Activated T-helper 2 cell treated with anti-CD3 and anti-CD28 coated beads, Interferon-gamma antibody, Interleukin-2, Interleukin-4, amounts not matched to agents 10 μg/mL and 5 μg/mL and 100 μg/mL, durations not matched to agents 14 hours and 24 hours and 36 hours (primary cell): ENCODE measurements around the gene CLIP4. TPM values are rescaled to one million over a fixed set of nuclear protein-coding genes. Genes with fewer than 3 reads are reported as not detected.

Experiments used
- DNase-seq: peaks from one replicate; pipeline ENCODE4 v3.0.0; 2021; ENCODE audit warnings: low spot score
- H3K27ac Mint-ChIP-seq: one replicate; pipeline ENCODE4 v1.8.0; 2021; ENCODE audit warnings: mixed read lengths
- H3K27me3 Mint-ChIP-seq: one replicate; pipeline ENCODE4 v1.8.0; 2021; ENCODE audit warnings: low read depth, mixed read lengths
- H3K36me3 Mint-ChIP-seq: one replicate; pipeline ENCODE4 v1.8.0; 2021; ENCODE audit warnings: low read depth, mixed read lengths
- H3K4me1 Mint-ChIP-seq: one replicate; pipeline ENCODE4 v1.8.0; 2021; ENCODE audit warnings: low read depth, mixed read lengths
- H3K4me3 Mint-ChIP-seq: one replicate; pipeline ENCODE4 v1.8.0; 2021; ENCODE audit warnings: low read depth, mild to moderate bottlenecking, moderate library complexity, mixed read lengths
- H3K9me3 Mint-ChIP-seq: one replicate; pipeline ENCODE4 v1.8.0; 2021; ENCODE audit warnings: mixed read lengths
- intact Hi-C: fragments of 100-400 bp; cut with micrococcal nuclease; formaldehyde crosslinking; loops from one replicate; pipeline ENCODE4 v1.15.1; 2023
- total RNA-seq: library from RNA; stranded (reverse); gene quantifications from 2 replicates; pipeline ENCODE4 v1.2.3, GENCODE V29; 2022

CLIP4 gene
- total RNA-seq, 1 donor from 2014 or later = 21.5 TPM

- Mint-ChIP-seq H3K27me3 (no peaks in the 10 kb centered on the region), H3K9me3 (no peaks in the 10 kb centered on the region), H3K27ac (no peak overlapping the region), H3K4me3 (no peak overlapping the region), H3K36me3 (no peaks in the 10 kb centered on the region), H3K4me1 (no peaks in the 10 kb centered on the region)
- no peak for DNase-seq
- intact Hi-C loops = no loop called here
These were observed 108.9 kb downstream of the CLIP4 start for GRCh38 chr2:29223851-29224692.

GRCh38 chr2:29224693-29225551 lies 109.7 kb downstream of the CLIP4 start:
- Mint-ChIP-seq H3K4me1 (no peaks in the 10 kb centered on the region), H3K36me3 (no peaks in the 10 kb centered on the region), H3K27ac (no peak overlapping the region), H3K27me3 (no peaks in the 10 kb centered on the region), H3K4me3 (no peak overlapping the region), H3K9me3 (no peaks in the 10 kb centered on the region)
- DNase-seq = no peak
- intact Hi-C loops = no loop called here

GRCh38 chr2:29225814-29226213 lies 110.6 kb downstream of the CLIP4 start:
- no peaks in the 10 kb centered on the region for H3K27me3 Mint-ChIP-seq
- H3K4me3 Mint-ChIP-seq = no peak overlapping the region
- intact Hi-C loops = no loop called here
- H3K9me3 Mint-ChIP-seq = no peaks in the 10 kb centered on the region
- H3K36me3 Mint-ChIP-seq = no peaks in the 10 kb centered on the region
- no peak for DNase-seq
- no peak overlapping the region for H3K27ac Mint-ChIP-seq
- H3K4me1 Mint-ChIP-seq = no peaks in the 10 kb centered on the region

DNA sequence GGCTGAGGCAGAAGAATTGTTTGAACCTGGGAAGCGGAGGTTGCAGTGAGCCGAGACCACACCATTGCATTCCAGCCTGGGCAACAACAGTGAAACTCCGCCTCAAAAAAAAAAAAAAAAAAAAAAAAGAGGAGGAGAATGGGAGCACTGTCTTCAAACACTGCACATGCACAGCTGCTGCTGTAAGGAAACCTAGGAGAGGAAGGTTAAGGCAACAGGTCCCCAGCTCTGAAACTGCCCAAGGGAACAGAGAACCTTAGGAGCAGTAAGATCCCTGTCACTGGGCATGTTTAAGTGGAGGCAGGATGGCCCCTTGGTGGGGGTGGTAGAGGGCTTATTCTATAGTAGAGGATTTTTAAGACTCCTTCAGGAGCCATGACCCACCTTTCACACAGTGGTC lies 111.2 kb downstream of the CLIP4 start:
- no peaks in the 10 kb centered on the region for H3K27me3 Mint-ChIP-seq
- H3K36me3 Mint-ChIP-seq = no peaks in the 10 kb centered on the region
- no peak overlapping the region for H3K27ac Mint-ChIP-seq
- no peak for DNase-seq
- H3K9me3 Mint-ChIP-seq = no peaks in the 10 kb centered on the region
- no peak overlapping the region for H3K4me3 Mint-ChIP-seq
- no peaks in the 10 kb centered on the region for H3K4me1 Mint-ChIP-seq
- intact Hi-C loops = no loop called here

- no peak for DNase-seq
- intact Hi-C loops = no loop called here
These were observed 111.6 kb downstream of the CLIP4 start for GRCh38 chr2:29226808-29227207.

GRCh38 chr2:29227935-29228675 lies 112.9 kb downstream of the CLIP4 start:
- Mint-ChIP-seq H3K27me3 (no peaks in the 10 kb centered on the region), H3K36me3 (no peaks in the 10 kb centered on the region), H3K4me3 (no peak overlapping the region), H3K4me1 (no peaks in the 10 kb centered on the region), H3K27ac (no peak overlapping the region), H3K9me3 (no peaks in the 10 kb centered on the region)
- no peak for DNase-seq
- intact Hi-C loops = no loop called here

More at GRCh38 chr2:29226808-29227207, 111.6 kb downstream of the CLIP4 start:
- Mint-ChIP-seq H3K27me3 (no peaks in the 10 kb centered on the region), H3K36me3 (no peaks in the 10 kb centered on the region), H3K9me3 (no peaks in the 10 kb centered on the region), H3K27ac (no peak overlapping the region), H3K4me3 (no peak overlapping the region), H3K4me1 (no peaks in the 10 kb centered on the region)

GRCh38 chr2:29228947-29229346 lies 113.7 kb downstream of the CLIP4 start:
- Mint-ChIP-seq H3K4me3 (no peak overlapping the region), H3K27ac (no peak overlapping the region), H3K36me3 (no peaks in the 10 kb centered on the region), H3K4me1 (no peaks in the 10 kb centered on the region), H3K27me3 (peaks cover 1% of the 10 kb centered on the region), H3K9me3 (no peaks in the 10 kb centered on the region)
- DNase-seq = no peak
- intact Hi-C loops = no loop called here

DNA sequence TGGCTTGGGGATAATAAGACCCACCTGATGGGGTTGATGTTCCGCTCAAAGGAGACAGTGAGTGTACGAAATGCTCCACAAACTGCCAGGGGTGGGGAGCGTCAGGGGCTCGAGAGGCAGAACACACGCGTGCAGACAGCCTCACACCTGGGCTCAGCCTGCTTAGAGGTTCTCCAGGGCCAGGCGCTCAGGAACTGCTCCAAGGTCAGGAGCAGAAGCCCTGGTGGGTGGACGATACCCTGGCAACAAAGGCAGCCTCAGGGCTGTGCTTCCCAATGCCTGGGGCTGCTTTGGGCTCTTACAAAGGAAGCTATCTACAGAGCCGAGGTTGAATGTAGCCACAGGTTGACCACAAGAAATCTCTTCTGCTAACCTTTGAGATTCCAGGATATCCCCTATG lies 114.4 kb downstream of the CLIP4 start:
- Mint-ChIP-seq H3K4me1 (no peaks in the 10 kb centered on the region), H3K27me3 (peaks cover 1% of the 10 kb centered on the region), H3K4me3 (no peak overlapping the region), H3K9me3 (no peaks in the 10 kb centered on the region), H3K36me3 (no peaks in the 10 kb centered on the region), H3K27ac (no peak overlapping the region)
- intact Hi-C loops = no loop called here
- no peak for DNase-seq

- H3K9me3 Mint-ChIP-seq = no peaks in the 10 kb centered on the region
- H3K27ac Mint-ChIP-seq = no peak overlapping the region
- H3K4me1 Mint-ChIP-seq = no peaks in the 10 kb centered on the region
- H3K4me3 Mint-ChIP-seq = no peak overlapping the region
- H3K36me3 Mint-ChIP-seq = no peaks in the 10 kb centered on the region
- no peak for DNase-seq
- peaks cover 6% of the 10 kb centered on the region for H3K27me3 Mint-ChIP-seq
- intact Hi-C loops = no loop called here
These were observed 116.8 kb downstream of the CLIP4 start for GRCh38 chr2:29232041-29232440.

- no peak overlapping the region for H3K4me3 Mint-ChIP-seq
- H3K36me3 Mint-ChIP-seq = no peaks in the 10 kb centered on the region
- DNase-seq = no peak
- H3K27me3 Mint-ChIP-seq = peaks cover 7% of the 10 kb centered on the region
- no peak overlapping the region for H3K27ac Mint-ChIP-seq
- no peaks in the 10 kb centered on the region for H3K9me3 Mint-ChIP-seq
- intact Hi-C loops = no loop called here
- no peaks in the 10 kb centered on the region for H3K4me1 Mint-ChIP-seq
These were observed 118.2 kb downstream of the CLIP4 start for GRCh38 chr2:29233428-29233827.

DNA sequence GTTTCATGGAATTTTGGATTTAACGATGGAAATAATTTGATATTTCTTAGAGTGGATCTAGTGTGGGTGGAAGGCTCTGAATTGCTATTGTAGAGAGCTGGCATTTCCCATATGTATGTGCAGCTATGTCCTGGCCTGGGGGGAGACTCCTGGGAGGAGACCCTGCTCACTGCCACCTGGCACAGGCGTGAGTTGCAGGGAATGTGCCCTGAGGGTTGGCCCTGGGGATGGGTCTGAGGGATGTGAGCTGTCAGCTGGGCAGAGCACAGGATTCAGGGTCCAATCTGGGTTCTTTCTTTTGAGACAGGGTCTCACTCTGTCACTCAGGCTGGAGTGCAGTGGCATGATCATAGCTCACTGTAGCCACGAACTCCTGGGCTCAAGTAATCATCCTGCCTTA lies 120.2 kb downstream of the CLIP4 start:
- H3K27ac Mint-ChIP-seq = no peak overlapping the region
- H3K4me3 Mint-ChIP-seq = no peak overlapping the region
- H3K9me3 Mint-ChIP-seq = no peaks in the 10 kb centered on the region
- intact Hi-C loops = no loop called here
- DNase-seq = no peak
- no peaks in the 10 kb centered on the region for H3K36me3 Mint-ChIP-seq
- H3K27me3 Mint-ChIP-seq = peaks cover 7% of the 10 kb centered on the region
- no peaks in the 10 kb centered on the region for H3K4me1 Mint-ChIP-seq

DNA sequence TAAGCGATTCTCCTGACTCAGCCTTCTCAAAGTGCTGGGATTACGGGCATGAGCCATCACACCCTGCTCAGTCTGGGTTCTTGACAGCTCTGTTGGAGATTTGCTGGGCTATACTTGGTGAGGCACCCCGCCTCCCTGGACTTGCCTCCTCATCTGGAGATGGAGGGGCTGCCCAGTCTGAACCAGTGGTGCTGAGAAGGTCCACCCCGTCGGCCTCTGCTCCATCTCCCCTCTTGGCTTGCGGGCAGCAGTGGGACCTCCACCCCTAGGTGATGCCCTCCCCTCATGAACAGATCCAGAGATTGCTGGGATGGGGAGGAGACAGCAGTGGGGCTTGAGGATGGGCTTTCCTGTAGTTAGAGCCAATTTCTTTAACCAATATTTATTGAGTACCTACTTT lies 120.9 kb downstream of the CLIP4 start:
- Mint-ChIP-seq H3K9me3 (no peaks in the 10 kb centered on the region), H3K27ac (no peak overlapping the region), H3K27me3 (peaks cover 7% of the 10 kb centered on the region), H3K4me1 (no peaks in the 10 kb centered on the region), H3K36me3 (no peaks in the 10 kb centered on the region), H3K4me3 (no peak overlapping the region)
- DNase-seq = no peak
- intact Hi-C loops = no loop called here
